HCT116 (cell line): Measurements from ENCODE around the gene CHURC1. TPM values are rescaled to one million over a fixed set of nuclear protein-coding genes. Genes with fewer than 3 reads are reported as not detected.

Experiments used
- ATAC-seq: fragments of 200-7000 bp; cut with Tn5 transposase; 2 replicates; pipeline ENCODE4 v1.9.1; 2020; ENCODE audit warnings: mild to moderate bottlenecking, moderate library complexity
- BruUV-seq: library from RNA; stranded (reverse); fragments of 400-500 nt; replicated peaks from 2 replicates; lab custom pipeline; 2021; lab: Mats Ljungman, UMichigan
- CTCF ChIA-PET: fragments of 300-600 bp; sonication (Branson Sonifier 250); formaldehyde crosslinking; loops from one replicate; lab custom pipeline; 2021; ENCODE audit warnings: antibody characterized with exemption; lab: Charles Lee
- POLR2A ChIA-PET: fragments of 300-600, 350-600 bp; sonication (Branson Sonifier 250); formaldehyde crosslinking; loops from one replicate; lab custom pipeline; 2021; ENCODE audit warnings: antibody characterized with exemption; lab: Charles Lee
- RAD21 ChIA-PET, 2 experiments: fragments of 300-600 bp; sonication (Branson Sonifier 250); formaldehyde crosslinking; loops; one replicate each; lab custom pipeline; 2023; ENCODE audit warnings: low total read pairs in 2 of 2; ENCODE audit not compliant: uncharacterized antibody in 2 of 2, unreplicated experiment in 2 of 2, low non-redundant PET in 1 of 2; lab: Charles Lee
- DNase-seq: peaks from one replicate; pipeline ENCODE4 v3.0.0-alpha.2; 2010; ENCODE audit warnings: low read depth, low spot score
- H2AFZ ChIP-seq: fragments of 200-600 bp; shearing (Covaris generic), sonication (generic); 2 replicates; pipeline ENCODE4 v1.6.1; 2017; ENCODE audit warnings: low read depth, mixed run types, mixed read lengths, antibody characterized with exemption, low read length; ENCODE audit not compliant: poor library complexity, severe bottlenecking
- H3K27ac ChIP-seq: 2 replicates; pipeline ENCODE4 v1.5.1; 2012; ENCODE audit warnings: low read depth, low read length
- H3K27me3 ChIP-seq: fragments of 200-600 bp; sonication (generic); 2 replicates; pipeline ENCODE4 v1.6.1; 2016; ENCODE audit warnings: mixed run types, low read length, mixed read lengths; ENCODE audit not compliant: insufficient read depth
- H3K36me3 ChIP-seq, 2 experiments: fragments of 200-500 bp in 1 of 2; fragments of 200-600 bp in 1 of 2; sonication (Bioruptor generic) in 1 of 2; sonication (generic) in 1 of 2; 2 replicates each; pipeline versions ENCODE4 v1.5.1 to v1.6.1; 2014 to 2016; ENCODE audit warnings: low read length in 2 of 2, inconsistent platforms in 1 of 2, mixed read lengths in 1 of 2, mixed run types in 1 of 2; ENCODE audit not compliant: insufficient read depth in 2 of 2, control insufficient read depth in 1 of 2
- H3K4me1 ChIP-seq, 2 experiments: fragments of 200-600 bp in 1 of 2; sonication (generic) in 1 of 2; 2 replicates each; pipeline versions ENCODE4 v1.5.1 to v1.6.1; 2012 to 2017; ENCODE audit warnings: low read length in 2 of 2, inconsistent platforms in 1 of 2, mild to moderate bottlenecking in 1 of 2, mixed read lengths in 1 of 2, mixed run types in 1 of 2, moderate library complexity in 1 of 2; ENCODE audit not compliant: insufficient read depth in 2 of 2, control insufficient read depth in 1 of 2
- H3K4me2 ChIP-seq: fragments of 200-600 bp; sonication (generic); 2 replicates; pipeline ENCODE4 v1.6.1; 2017; ENCODE audit warnings: mixed run types, low read length, mixed read lengths
- H3K4me3 ChIP-seq, 2 experiments: fragments of 200-600 bp in 1 of 2; sonication (generic) in 1 of 2; replicated peaks in 1 of 2; 2 replicates each; pipeline ENCODE4 v1.5.1; 2011 to 2016; ENCODE audit warnings: low read length in 2 of 2, control low read depth in 1 of 2, low read depth in 1 of 2, mild to moderate bottlenecking in 1 of 2, mixed read lengths in 1 of 2, mixed run types in 1 of 2
- H3K79me2 ChIP-seq: fragments of 200-600 bp; sonication (generic); 2 replicates; pipeline ENCODE4 v1.6.1; 2017; ENCODE audit warnings: mild to moderate bottlenecking, mixed run types, low read length, moderate library complexity, mixed read lengths; ENCODE audit not compliant: insufficient read depth
- H3K9ac ChIP-seq: fragments of 200-600 bp; sonication (generic); 2 replicates; pipeline ENCODE4 v1.6.1; 2016; ENCODE audit warnings: low read length, mixed read lengths
- H3K9me2 ChIP-seq: fragments of 200-600 bp; sonication (generic), shearing (Covaris generic); 2 replicates; pipeline ENCODE4 v1.6.1; 2017; ENCODE audit warnings: mixed run types, mild to moderate bottlenecking, moderate library complexity; ENCODE audit not compliant: insufficient read depth
- H3K9me3 ChIP-seq, 2 experiments: fragments of 200-500 bp in 1 of 2; fragments of 200-600 bp in 1 of 2; sonication (Bioruptor generic) in 1 of 2; sonication (generic) in 1 of 2; 2 replicates each; pipeline ENCODE4 v1.6.1; 2014 to 2017; ENCODE audit warnings: low read length in 2 of 2, mixed read lengths in 2 of 2, inconsistent platforms in 1 of 2, low read depth in 1 of 2, mild to moderate bottlenecking in 1 of 2, mixed run types in 1 of 2, moderate library complexity in 1 of 2; ENCODE audit not compliant: control insufficient read depth in 1 of 2, insufficient read depth in 1 of 2
- H4K20me1 ChIP-seq: fragments of 200-600 bp; sonication (generic), shearing (Covaris generic); 2 replicates; pipeline ENCODE4 v1.6.1; 2017; ENCODE audit warnings: mixed run types, mild to moderate bottlenecking, moderate library complexity; ENCODE audit not compliant: insufficient read depth
- CBX3 ChIP-seq: IDR thresholded peaks from 2 replicates; pipeline ENCODE4 v1.6.1; 2012; ENCODE audit warnings: low read depth
- CTCF ChIP-seq, 3 experiments: fragments of 200-600 bp in 1 of 3; sonication (generic) in 1 of 3; IDR thresholded peaks in 2 of 3; conservative IDR thresholded peaks in 1 of 3; 2 replicates each; pipeline ENCODE4 v1.5.1; 2012 to 2017; ENCODE audit warnings: low read depth in 2 of 3, low read length in 2 of 3, antibody characterized with exemption in 1 of 3, borderline replicate concordance in 1 of 3, control low read depth in 1 of 3, mild to moderate bottlenecking in 1 of 3, mixed read lengths in 1 of 3, mixed run types in 1 of 3, moderate library complexity in 1 of 3; ENCODE audit not compliant: insufficient read depth in 1 of 3
- ELF1 ChIP-seq: IDR thresholded peaks from 2 replicates; pipeline ENCODE4 v1.6.1; 2012; ENCODE audit warnings: low read depth, borderline replicate concordance
- EZH2phosphoT487 ChIP-seq: fragments of 200-600 bp; IDR thresholded peaks from 2 replicates; pipeline ENCODE4 v1.6.1; 2018; ENCODE audit warnings: antibody characterized with exemption, borderline replicate concordance
- FOSL1 ChIP-seq: IDR thresholded peaks from 2 replicates; pipeline ENCODE4 v1.6.1; 2012; ENCODE audit warnings: low read depth
- JUND ChIP-seq: IDR thresholded peaks from 2 replicates; pipeline ENCODE4 v1.6.1; 2012
- RAD21 ChIP-seq: IDR thresholded peaks from 2 replicates; pipeline ENCODE4 v1.6.1; 2012; ENCODE audit warnings: low read depth, mild to moderate bottlenecking
- SRF ChIP-seq: IDR thresholded peaks from 2 replicates; pipeline ENCODE4 v1.6.1; 2012; ENCODE audit warnings: low read depth
- ZBTB33 ChIP-seq: IDR thresholded peaks from 2 replicates; pipeline ENCODE4 v1.6.1; 2011; ENCODE audit warnings: mild to moderate bottlenecking, low read length, moderate library complexity; ENCODE audit not compliant: insufficient replicate concordance; ENCODE audit errors: extremely low read depth
- ZNF274 ChIP-seq: fragments of 200-500 bp; sonication (Bioruptor generic); IDR thresholded peaks from 2 replicates; pipeline ENCODE4 v1.6.1; 2014; ENCODE audit warnings: mild to moderate bottlenecking, low read depth, low read length, inconsistent platforms
- intact Hi-C: fragments of 100-400 bp; cut with micrococcal nuclease; formaldehyde crosslinking; loops from 2 replicates; pipeline ENCODE4 v1.10.0; 2022
- total RNA-seq: library from RNA; stranded (reverse); gene quantifications from one replicate; pipeline ENCODE4 v1.2.1, GENCODE V29; 2021; ENCODE audit not compliant: unreplicated experiment

The CHURC1 gene
- total RNA-seq, 1 experiment from 2014 or later: 47.5 TPM

GRCh38 chr14:64927031-64927430 lies 12.8 kb downstream of the CHURC1 start:
- H3K9me3 ChIP-seq: no peaks in the 10 kb centered on the region
- CTCF ChIA-PET: no interaction called here
- H2AFZ ChIP-seq: no peak overlapping the region
- H3K79me2 ChIP-seq: peaks cover 45% of the 10 kb centered on the region
- no peak overlapping the region for H3K4me2 ChIP-seq
- H3K27ac ChIP-seq: no peak overlapping the region
- no peak overlapping the region for H3K9ac ChIP-seq
- BruUV-seq: no TSS peak
- no peaks in the 10 kb centered on the region for H3K27me3 ChIP-seq
- no peaks in the 10 kb centered on the region for H4K20me1 ChIP-seq
- RAD21 ChIA-PET: no interaction called here
- no peak overlapping the region for H3K4me3 ChIP-seq
- intact Hi-C loops: no loop called here
- peaks cover 3 to 44% of the 10 kb centered on the region in 2 experiments; a peak in 3 of 4 replicates for H3K36me3 ChIP-seq
- H3K4me1 ChIP-seq: no peaks in the 10 kb centered on the region
- POLR2A ChIA-PET: interaction anchor here (0.9 kb wide), 1 partner anchor 12 kb away, joined by 3 read pairs; the partner anchor contains the start of gene CHURC1
- H3K9me2 ChIP-seq: no peaks in the 10 kb centered on the region
- DNase-seq: no peak
- ATAC-seq: no peak
- TF ChIP-seq RAD21 (no peak), ZBTB33 (no peak), JUND (no peak), FOSL1 (no peak), ELF1 (no peak), ZNF274 (no peak), SRF (no peak), CBX3 (no peak), CTCF (IDR thresholded peaks at IDR 0.05 in 2 of 3, conservative IDR thresholded peaks at IDR 0.05 in 1 of 3; ENCODE audit: borderline replicate concordance in 1 of 3, insufficient read depth in 1 of 3, low read depth in 2 of 3, low read length in 2 of 3) (no peak), EZH2phosphoT487 (no peak)
